IMR-90 (cell line): ENCODE data around the gene ASF1B. TPM values are rescaled to one million over a fixed set of nuclear protein-coding genes. Genes with fewer than 3 reads are reported as not detected.

Experiments
- ATAC-seq: fragments of 200-7000 bp; cut with Tn5 transposase; 2 replicates; pipeline ENCODE4 v1.9.1; 2020; ENCODE audit warnings: low read depth, mild to moderate bottlenecking, moderate library complexity
- BruUV-seq: library from RNA; stranded (reverse); fragments of 400-500 nt; replicated peaks from 2 replicates; lab custom pipeline; 2021; lab: Mats Ljungman, UMichigan
- CTCF ChIA-PET: fragments of 300-600 bp; formaldehyde crosslinking; extraction: SDS; loops from one replicate; lab custom pipeline; 2021; ENCODE audit warnings: antibody characterized with exemption; lab: Yijun Ruan, JAX
- POLR2A ChIA-PET: fragments of 300-600 bp; sonication (Branson Sonifier 250); formaldehyde crosslinking; loops from one replicate; lab custom pipeline; 2022; ENCODE audit warnings: antibody characterized with exemption; ENCODE audit not compliant: unreplicated experiment; lab: Charles Lee
- DNase-seq: peaks from one replicate; pipeline ENCODE4 v3.0.0; 2013
- H2AFZ ChIP-seq: replicated peaks from 2 replicates; pipeline ENCODE3; 2013; ENCODE audit warnings: low read length, mild to moderate bottlenecking; ENCODE audit not compliant: poor library complexity
- H2AK5ac ChIP-seq: 2 replicates; pipeline ENCODE4 v1.6.1; 2013; ENCODE audit warnings: low read depth, low read length, inconsistent platforms
- H2AK9ac ChIP-seq: replicated peaks from 2 replicates; pipeline ENCODE3; 2013; ENCODE audit warnings: mild to moderate bottlenecking, low read depth, low read length, moderate library complexity; ENCODE audit not compliant: poor library complexity
- H2BK120ac ChIP-seq: 2 replicates; pipeline ENCODE4 v1.6.1; 2013; ENCODE audit warnings: low read depth, low read length, inconsistent platforms
- H2BK15ac ChIP-seq: 3 replicates; pipeline ENCODE4 v1.6.1; 2013; ENCODE audit warnings: low read depth, low read length, inconsistent platforms
- H2BK20ac ChIP-seq: 2 replicates; pipeline ENCODE4 v1.6.1; 2013; ENCODE audit warnings: low read depth, mild to moderate bottlenecking, inconsistent platforms, low read length, moderate library complexity
- H2BK5ac ChIP-seq: 2 replicates; pipeline ENCODE4 v1.6.1; 2013; ENCODE audit warnings: mild to moderate bottlenecking, low read depth, low read length, inconsistent platforms; ENCODE audit not compliant: poor library complexity, severe bottlenecking
- H3K14ac ChIP-seq: replicated peaks from 2 replicates; pipeline ENCODE4 v1.6.1; 2013; ENCODE audit warnings: low read depth, low read length, inconsistent platforms
- H3K18ac ChIP-seq: 2 replicates; pipeline ENCODE4 v1.6.1; 2013; ENCODE audit warnings: low read depth, low read length, control low read depth
- H3K23ac ChIP-seq: 2 replicates; pipeline ENCODE4 v1.6.1; 2013; ENCODE audit warnings: low read depth, low read length, inconsistent platforms
- H3K27ac ChIP-seq: 2 replicates; pipeline ENCODE4 v1.5.1; 2013; ENCODE audit warnings: mild to moderate bottlenecking, control low read depth, low read length; ENCODE audit not compliant: insufficient read depth
- H3K27me3 ChIP-seq: 2 replicates; pipeline ENCODE4 v1.6.1; 2013; ENCODE audit warnings: low read length; ENCODE audit not compliant: control insufficient read depth, insufficient read depth
- H3K36me3 ChIP-seq: 2 replicates; pipeline ENCODE4 v1.6.1; 2013; ENCODE audit warnings: low read length, mixed read lengths; ENCODE audit not compliant: control insufficient read depth, insufficient read depth
- H3K4ac ChIP-seq: 2 replicates; pipeline ENCODE4 v1.6.1; 2013; ENCODE audit warnings: low read depth, low read length, inconsistent platforms
- H3K4me1 ChIP-seq: 2 replicates; pipeline ENCODE4 v1.6.1; 2013; ENCODE audit warnings: low read length, mixed read lengths; ENCODE audit not compliant: control insufficient read depth, insufficient read depth
- H3K4me2 ChIP-seq: 2 replicates; pipeline ENCODE4 v1.6.1; 2013; ENCODE audit warnings: low read depth, mild to moderate bottlenecking, control low read depth, low read length, moderate library complexity
- H3K4me3 ChIP-seq: 2 replicates; pipeline ENCODE4 v1.5.1; 2013; ENCODE audit warnings: low read depth, mild to moderate bottlenecking, control low read depth, low read length, moderate library complexity; ENCODE audit not compliant: insufficient read depth
- H3K56ac ChIP-seq: 2 replicates; pipeline ENCODE4 v1.6.1; 2013; ENCODE audit warnings: low read length, inconsistent platforms; ENCODE audit not compliant: insufficient read depth; ENCODE audit errors: extremely low read depth
- H3K79me1 ChIP-seq, 2 experiments: 2 replicates each; pipeline ENCODE4 v1.6.1; 2013; ENCODE audit warnings: low read length in 2 of 2, inconsistent platforms in 1 of 2, low read depth in 1 of 2
- H3K9ac ChIP-seq: 2 replicates; pipeline ENCODE4 v1.6.1; 2013; ENCODE audit warnings: low read depth, low read length, control low read depth
- H3K9me1 ChIP-seq: 2 replicates; pipeline ENCODE4 v1.6.1; 2013; ENCODE audit warnings: low read length, inconsistent platforms; ENCODE audit not compliant: insufficient read depth
- H3K9me3 ChIP-seq: 2 replicates; pipeline ENCODE4 v1.6.1; 2013; ENCODE audit warnings: low read length; ENCODE audit not compliant: control insufficient read depth, insufficient read depth
- H4K20me1 ChIP-seq: 2 replicates; pipeline ENCODE4 v1.6.1; 2013; ENCODE audit warnings: low read length, inconsistent platforms; ENCODE audit not compliant: insufficient read depth
- H4K5ac ChIP-seq: 2 replicates; pipeline ENCODE4 v1.6.1; 2013; ENCODE audit warnings: mild to moderate bottlenecking, low read depth, low read length, control low read depth
- H4K8ac ChIP-seq, 2 experiments: 2 replicates each; pipeline ENCODE4 v1.6.1; 2013; ENCODE audit warnings: low read depth in 2 of 2, low read length in 2 of 2, control low read depth in 1 of 2, inconsistent platforms in 1 of 2
- H4K91ac ChIP-seq: 2 replicates; pipeline ENCODE4 v1.6.1; 2013; ENCODE audit warnings: low read depth, low read length, inconsistent platforms; ENCODE audit not compliant: insufficient read depth
- BHLHE40 ChIP-seq: fragments of 150-350 bp; IDR thresholded peaks from 2 replicates; pipeline ENCODE4 v1.6.1; 2016; ENCODE audit warnings: mild to moderate bottlenecking, low read depth, low read length
- CEBPB ChIP-seq: IDR thresholded peaks from 2 replicates; pipeline ENCODE4 v1.6.1; 2012; ENCODE audit warnings: low read depth, low read length, improper control_type of control experiment
- CHD1 ChIP-seq: IDR thresholded peaks from 2 replicates; pipeline ENCODE4 v1.6.1; 2012; ENCODE audit warnings: low read depth, low read length, improper control_type of control experiment
- FOS ChIP-seq: fragments of 150-350 bp; IDR thresholded peaks from 2 replicates; pipeline ENCODE4 v1.6.1; 2016; ENCODE audit warnings: low read depth, low read length
- MAFK ChIP-seq: IDR thresholded peaks from 2 replicates; pipeline ENCODE4 v1.6.1; 2012; ENCODE audit warnings: low read depth, low read length, improper control_type of control experiment
- MAZ ChIP-seq: IDR thresholded peaks from 2 replicates; pipeline ENCODE4 v1.6.1; 2012; ENCODE audit warnings: low read depth, mild to moderate bottlenecking, low read length, improper control_type of control experiment, moderate library complexity, borderline replicate concordance
- MXI1 ChIP-seq: IDR thresholded peaks from 2 replicates; pipeline ENCODE4 v1.6.1; 2012; ENCODE audit warnings: low read depth, mild to moderate bottlenecking, low read length, moderate library complexity, borderline replicate concordance
- NFE2L2 ChIP-seq: fragments of 150-350 bp; IDR thresholded peaks from 2 replicates; pipeline ENCODE4 v1.6.1; 2016; ENCODE audit warnings: low read depth, mild to moderate bottlenecking, low read length
- RAD21 ChIP-seq: IDR thresholded peaks from 2 replicates; pipeline ENCODE4 v1.6.1; 2012; ENCODE audit warnings: low read length, improper control_type of control experiment
- RCOR1 ChIP-seq: IDR thresholded peaks from 2 replicates; pipeline ENCODE4 v1.6.1; 2012; ENCODE audit warnings: mild to moderate bottlenecking, low read length, improper control_type of control experiment; ENCODE audit not compliant: insufficient replicate concordance
- RFX5 ChIP-seq: IDR thresholded peaks from 2 replicates; pipeline ENCODE4 v1.8.0; 2012; ENCODE audit warnings: low read depth, mild to moderate bottlenecking, low read length, moderate library complexity
- SMC3 ChIP-seq: fragments of 150-350 bp; IDR thresholded peaks from 2 replicates; pipeline ENCODE4 v1.6.1; 2016; ENCODE audit warnings: low read depth, mild to moderate bottlenecking, antibody characterized with exemption, low read length, moderate library complexity
- WGBS, 2 experiments: methylation state at CpG; one replicate each; pipeline versions ENCODE4 v1.1.5 to v1.1.7; 2013; ENCODE audit warnings: missing lambda C conversion rate in 2 of 2; ENCODE audit not compliant: insufficient read length in 1 of 2; ENCODE audit errors: extremely low coverage in 2 of 2; 5-methylcytosine and 5-hydroxymethylcytosine counted together
- dilution Hi-C: fragments of 300-500 bp; cut with HindIII; formaldehyde crosslinking; loops from one replicate; pipeline ENCODE4 v1.14.3; 2018; ENCODE audit warnings: low sequenced_read_pairs; ENCODE audit not compliant: unreplicated experiment
- in situ Hi-C: fragments of 300-500 bp; cut with MboI; formaldehyde crosslinking; loops from 3 replicates; pipeline ENCODE4 v1.14.3; 2019; ENCODE audit warnings: low sequenced_read_pairs, inconsistent platforms, mixed read lengths
- intact Hi-C: fragments of 100-400 bp; cut with micrococcal nuclease; formaldehyde crosslinking; loops from 2 replicates; pipeline ENCODE4 v1.10.0; 2022
- polyA plus RNA-seq, 3 experiments: library from polyadenylated mRNA; depleted of rRNA; stranded (reverse); fragments of >200 nt; gene quantifications; 2 replicates each; pipeline ENCODE4 v1.2.3, GENCODE V29; 2012; ENCODE audit warnings: low replicate concordance in 1 of 3
- total RNA-seq: library from RNA; depleted of rRNA; stranded (reverse); fragments of >200 nt; gene quantifications from 2 replicates; pipeline ENCODE4 v1.2.3, GENCODE V29; 2012
- TF ChIP-seq, protein P1 (sequence below): fragments of 150-350 bp; IDR thresholded peaks from 2 replicates; pipeline ENCODE4 v1.6.1; 2017; ENCODE audit warnings: mild to moderate bottlenecking, antibody characterized with exemption, low read length, low read depth
- TF ChIP-seq, protein P2 (sequence below): fragments of 150-350 bp; IDR thresholded peaks from 2 replicates; pipeline ENCODE4 v1.6.1; 2016; ENCODE audit warnings: low read depth, mild to moderate bottlenecking, low read length, moderate library complexity, borderline replicate concordance
- TF ChIP-seq, protein P3 (sequence below): conservative IDR thresholded peaks from 2 replicates; pipeline ENCODE4 v1.5.1; 2012; ENCODE audit warnings: mild to moderate bottlenecking, low read depth, low read length, improper control_type of control experiment

ASF1B gene
- total and polyA plus RNA-seq, 2 of the 4 experiments (the other 2 are of a cell fraction), result 10.4 to 12.1 TPM

DNA sequence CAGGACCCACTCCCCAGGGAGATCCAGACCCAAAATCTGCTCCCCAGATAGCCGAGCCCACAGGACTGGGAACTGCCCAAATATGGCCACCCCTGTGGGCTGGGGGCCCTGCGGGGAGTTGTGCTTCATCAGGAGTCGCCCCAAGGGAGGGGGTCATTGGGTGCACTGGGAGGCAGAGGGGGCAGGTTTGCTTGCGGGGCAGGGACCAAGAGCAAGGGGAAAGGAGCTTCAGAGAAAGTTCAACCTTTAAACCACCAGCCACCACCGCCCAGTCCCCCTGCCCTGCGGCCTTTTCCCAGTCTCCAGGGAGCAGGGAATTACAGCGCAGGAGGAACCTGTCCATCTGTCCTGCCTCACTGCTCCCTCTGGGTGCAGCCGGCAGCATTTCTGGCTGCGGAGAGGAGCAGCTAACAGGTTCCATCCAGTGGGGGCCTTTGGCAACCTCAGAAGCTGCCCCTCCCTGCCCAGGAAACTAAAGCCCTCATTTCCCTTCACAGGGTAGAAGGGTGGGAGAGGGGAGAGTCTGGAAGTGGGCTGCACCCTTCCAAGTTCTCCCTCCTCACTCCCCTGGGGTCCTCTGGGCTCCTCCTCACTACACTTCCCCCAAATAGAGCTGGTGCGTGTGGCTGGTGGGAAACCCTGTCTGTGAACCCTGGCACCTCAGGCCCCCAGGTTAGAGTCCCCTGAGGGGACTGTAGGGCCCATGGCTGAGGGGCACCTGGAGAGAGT lies 13.8 kb upstream of the ASF1B start:
- intact Hi-C loops, result no loop called here
- Histone ChIP-seq H3K4me2 (no peak overlapping the region), H2AK9ac (no peak overlapping the region), H3K18ac (no peak overlapping the region), H2BK20ac (no peak overlapping the region), H2AK5ac (no peak overlapping the region), H4K8ac (no peak overlapping the region), H4K91ac (no peak overlapping the region), H3K79me1 (peaks cover 4 to 13% of the 10 kb centered on the region in 2 experiments; a peak in 3 of 4 replicates), H3K4ac (no peak overlapping the region), H3K14ac (no peak overlapping the region), H2BK120ac (no peak overlapping the region), H3K9ac (no peak overlapping the region), H3K9me3 (no peaks in the 10 kb centered on the region), H4K20me1 (peaks cover 14% of the 10 kb centered on the region; the same call in 1 of the 2 replicates), H3K56ac (no peak overlapping the region), H3K4me1 (peaks cover 5% of the 10 kb centered on the region; the same call in 1 of the 2 replicates), H2AFZ (peak overlapping the region; percentile 16), H3K23ac (no peak overlapping the region), H3K36me3 (no peaks in the 10 kb centered on the region; the same call in 1 of the 2 replicates), H2BK5ac (no peak overlapping the region), H2BK15ac (no peak overlapping the region), H3K27me3 (no peaks in the 10 kb centered on the region), H3K9me1 (no peaks in the 10 kb centered on the region), H3K4me3 (no peak overlapping the region), H4K5ac (no peak overlapping the region), H3K27ac (no peak overlapping the region)
- ATAC-seq (no peak), DNase-seq (no peak)
- in situ Hi-C loops, result no loop called here
- POLR2A ChIA-PET, result no interaction called here
- dilution Hi-C loops, result no loop called here
- BruUV-seq, result no TSS peak
- CTCF ChIA-PET, result no interaction called here
- WGBS, 2 experiments, result 83% methylated on average over 2 of the region's 10 CpGs; no CpG with 5 or more reads in 1 of the 2 experiments
- no peak for TF ChIP-seq BHLHE40
- TF ChIP-seq RCOR1, result no peak
- TF ChIP-seq MAZ, result no peak
- no peak for TF ChIP-seq MXI1
- TF ChIP-seq, protein P1, sequence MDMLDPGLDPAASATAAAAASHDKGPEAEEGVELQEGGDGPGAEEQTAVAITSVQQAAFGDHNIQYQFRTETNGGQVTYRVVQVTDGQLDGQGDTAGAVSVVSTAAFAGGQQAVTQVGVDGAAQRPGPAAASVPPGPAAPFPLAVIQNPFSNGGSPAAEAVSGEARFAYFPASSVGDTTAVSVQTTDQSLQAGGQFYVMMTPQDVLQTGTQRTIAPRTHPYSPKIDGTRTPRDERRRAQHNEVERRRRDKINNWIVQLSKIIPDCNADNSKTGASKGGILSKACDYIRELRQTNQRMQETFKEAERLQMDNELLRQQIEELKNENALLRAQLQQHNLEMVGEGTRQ, result no peak
- no peak for TF ChIP-seq NFE2L2
- TF ChIP-seq CEBPB, result no peak
- no peak for TF ChIP-seq CHD1
- no peak for TF ChIP-seq SMC3
- TF ChIP-seq, protein P2, sequence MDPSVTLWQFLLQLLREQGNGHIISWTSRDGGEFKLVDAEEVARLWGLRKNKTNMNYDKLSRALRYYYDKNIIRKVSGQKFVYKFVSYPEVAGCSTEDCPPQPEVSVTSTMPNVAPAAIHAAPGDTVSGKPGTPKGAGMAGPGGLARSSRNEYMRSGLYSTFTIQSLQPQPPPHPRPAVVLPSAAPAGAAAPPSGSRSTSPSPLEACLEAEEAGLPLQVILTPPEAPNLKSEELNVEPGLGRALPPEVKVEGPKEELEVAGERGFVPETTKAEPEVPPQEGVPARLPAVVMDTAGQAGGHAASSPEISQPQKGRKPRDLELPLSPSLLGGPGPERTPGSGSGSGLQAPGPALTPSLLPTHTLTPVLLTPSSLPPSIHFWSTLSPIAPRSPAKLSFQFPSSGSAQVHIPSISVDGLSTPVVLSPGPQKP, result no peak
- no peak for TF ChIP-seq RAD21
- no peak for TF ChIP-seq RFX5
- no peak for TF ChIP-seq FOS
- TF ChIP-seq, protein P3, sequence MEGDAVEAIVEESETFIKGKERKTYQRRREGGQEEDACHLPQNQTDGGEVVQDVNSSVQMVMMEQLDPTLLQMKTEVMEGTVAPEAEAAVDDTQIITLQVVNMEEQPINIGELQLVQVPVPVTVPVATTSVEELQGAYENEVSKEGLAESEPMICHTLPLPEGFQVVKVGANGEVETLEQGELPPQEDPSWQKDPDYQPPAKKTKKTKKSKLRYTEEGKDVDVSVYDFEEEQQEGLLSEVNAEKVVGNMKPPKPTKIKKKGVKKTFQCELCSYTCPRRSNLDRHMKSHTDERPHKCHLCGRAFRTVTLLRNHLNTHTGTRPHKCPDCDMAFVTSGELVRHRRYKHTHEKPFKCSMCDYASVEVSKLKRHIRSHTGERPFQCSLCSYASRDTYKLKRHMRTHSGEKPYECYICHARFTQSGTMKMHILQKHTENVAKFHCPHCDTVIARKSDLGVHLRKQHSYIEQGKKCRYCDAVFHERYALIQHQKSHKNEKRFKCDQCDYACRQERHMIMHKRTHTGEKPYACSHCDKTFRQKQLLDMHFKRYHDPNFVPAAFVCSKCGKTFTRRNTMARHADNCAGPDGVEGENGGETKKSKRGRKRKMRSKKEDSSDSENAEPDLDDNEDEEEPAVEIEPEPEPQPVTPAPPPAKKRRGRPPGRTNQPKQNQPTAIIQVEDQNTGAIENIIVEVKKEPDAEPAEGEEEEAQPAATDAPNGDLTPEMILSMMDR, result no peak
- no peak for TF ChIP-seq MAFK
